OCI-LY3 (cell line): Measurements from ENCODE around the gene GAS7.

Experiments
- CTCF ChIP-seq: fragments of 200-600, 300-600 bp; sonication (generic); IDR thresholded peaks from 2 replicates; pipeline ENCODE4 v1.5.1; 2014; ENCODE audit warnings: antibody characterized with exemption, low read length, low read depth
- EZH2phosphoT487 ChIP-seq: fragments of 200-600 bp; shearing (Covaris generic); IDR thresholded peaks from 2 replicates; pipeline ENCODE4 v1.6.1; 2018; ENCODE audit warnings: antibody characterized with exemption, mixed run types, low read depth

GRCh38 chr17:10123093-10123492 is 75.3 kb downstream of the GAS7 start:
- TF ChIP-seq CTCF (no peak), EZH2phosphoT487 (no peak)
